Activated CD8-positive, alpha-beta memory T cell treated with anti-CD3 and anti-CD28 coated beads for 1 hour (primary cell): ENCODE data around the gene PRKCZ.

Source experiments
- DNase-seq, 2 donors: peaks; one replicate each; pipeline ENCODE4 v3.0.0-alpha.2; 2020; ENCODE audit warnings: low read depth in 1 of 2; ENCODE audit errors: extremely low read depth in 1 of 2

Gene PRKCZ

DNA sequence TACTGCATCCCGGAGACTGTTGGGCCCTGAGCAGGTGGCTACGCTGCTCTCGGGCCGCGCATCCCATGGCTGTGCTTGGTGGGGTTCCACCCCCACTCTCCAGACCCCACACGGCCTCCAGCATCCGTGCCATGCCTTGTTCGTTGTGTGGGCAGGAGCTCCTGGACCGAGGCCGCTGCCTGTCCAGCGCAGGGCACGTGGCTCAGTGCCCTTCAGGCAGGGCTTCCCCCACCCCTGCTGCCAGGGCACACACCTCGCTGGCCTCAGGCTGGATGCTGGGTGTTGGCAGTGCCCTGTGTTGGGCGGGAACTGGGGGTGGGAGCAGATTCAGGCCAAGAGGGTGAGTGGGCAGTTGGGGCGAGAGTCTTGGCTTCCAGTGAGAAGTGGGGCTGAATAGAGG is 9.9 kb downstream of the PRKCZ start:
- DNase-seq = no peak

- DNase-seq = no peak
Measured at GRCh38 chr1:2060535-2060934, 10.3 kb downstream of the PRKCZ start.

- DNase-seq = no peak
Measured at GRCh38 chr1:2061065-2061778, 11.0 kb downstream of the PRKCZ start.

DNA sequence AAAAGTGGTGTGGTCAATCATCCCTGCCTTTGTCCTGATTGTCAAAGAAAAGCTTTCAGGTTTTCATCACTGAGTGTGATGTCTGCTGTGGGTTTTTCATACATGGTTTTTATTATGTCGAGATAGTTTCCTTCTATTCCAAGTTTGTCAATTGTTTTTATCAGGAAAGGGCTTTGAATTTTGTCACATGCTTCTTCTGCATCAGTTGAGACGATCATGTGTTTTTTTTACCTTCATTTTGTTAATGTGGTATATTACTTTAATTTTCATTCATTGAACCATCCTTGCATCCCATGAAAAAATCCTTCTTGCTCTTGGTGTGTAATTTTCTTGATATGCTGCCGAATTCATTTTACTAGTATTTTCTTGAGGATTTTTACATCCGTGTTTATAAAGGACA is 15.5 kb downstream of the PRKCZ start:
- no peak for DNase-seq

GRCh38 chr1:2067393-2067792 is 17.2 kb downstream of the PRKCZ start:
- no peak for DNase-seq

DNA sequence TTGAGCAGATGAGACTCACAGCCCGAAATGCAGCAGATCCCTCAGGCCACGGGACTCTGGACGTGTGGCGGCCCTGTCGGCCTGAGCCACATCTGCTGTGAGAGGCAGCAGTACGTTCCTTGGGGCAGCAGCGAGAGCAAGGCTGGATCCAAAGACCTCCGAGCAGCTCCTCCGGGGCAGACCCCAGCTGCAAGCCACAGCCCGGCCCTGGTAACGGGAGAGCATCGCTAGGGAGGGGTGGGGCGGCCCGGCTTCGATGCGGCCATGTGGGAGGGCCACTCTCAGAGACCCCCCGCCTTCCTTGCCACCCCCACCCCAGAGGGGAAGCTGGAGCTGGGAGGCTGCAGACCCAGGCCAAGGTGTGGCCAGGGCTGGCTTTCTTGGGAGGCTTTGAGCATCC is 17.8 kb downstream of the PRKCZ start:
- DNase-seq = no peak

DNA sequence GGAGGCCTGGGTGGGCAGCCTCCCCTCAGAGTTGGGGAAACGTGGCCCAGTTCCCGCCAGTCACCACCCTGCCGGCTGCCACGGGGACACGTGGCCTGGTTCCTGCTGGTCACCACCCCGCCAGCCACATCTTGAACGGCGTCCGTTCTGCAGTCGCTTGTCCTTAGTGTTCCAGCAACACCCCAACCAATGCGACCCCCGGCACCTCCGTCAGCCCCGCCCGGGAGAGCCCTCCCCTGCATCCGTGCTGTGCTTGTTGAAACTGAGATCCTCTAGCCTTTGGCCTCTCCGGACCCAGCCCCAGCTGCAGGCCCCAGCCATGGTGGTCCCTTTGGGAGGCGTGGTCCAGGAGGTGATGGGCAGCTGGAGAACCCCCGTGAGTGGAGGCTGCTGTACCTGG is 18.7 kb downstream of the PRKCZ start:
- no peak for DNase-seq

DNA sequence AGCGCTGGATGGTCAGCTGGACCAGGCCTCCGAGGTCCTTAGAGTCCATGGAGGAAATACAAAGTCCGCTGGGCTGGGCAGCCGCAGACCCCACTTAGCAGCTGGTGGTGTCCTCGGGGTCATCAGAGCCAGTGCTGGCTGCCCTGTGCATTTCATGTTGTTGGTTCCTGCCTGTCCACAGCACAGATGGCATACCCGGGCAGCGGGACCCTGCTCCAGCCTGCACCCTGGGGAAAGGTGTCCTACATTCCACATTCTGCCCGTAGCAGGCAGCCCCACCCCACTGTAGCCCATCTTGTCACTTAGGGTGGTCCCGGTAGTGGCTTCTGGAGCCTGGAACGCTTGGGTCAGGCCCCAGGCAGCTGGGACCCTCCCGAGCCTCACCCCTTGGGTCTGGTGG is 19.8 kb downstream of the PRKCZ start:
- no peak for DNase-seq

- DNase-seq = no peak
Measured at GRCh38 chr1:2070800-2071530, 20.8 kb downstream of the PRKCZ start.

- DNase-seq = no peak
Measured at GRCh38 chr1:2072109-2072806, 22.0 kb downstream of the PRKCZ start.

- DNase-seq = no peak
Measured at GRCh38 chr1:2072891-2073290, 22.7 kb downstream of the PRKCZ start.

DNA sequence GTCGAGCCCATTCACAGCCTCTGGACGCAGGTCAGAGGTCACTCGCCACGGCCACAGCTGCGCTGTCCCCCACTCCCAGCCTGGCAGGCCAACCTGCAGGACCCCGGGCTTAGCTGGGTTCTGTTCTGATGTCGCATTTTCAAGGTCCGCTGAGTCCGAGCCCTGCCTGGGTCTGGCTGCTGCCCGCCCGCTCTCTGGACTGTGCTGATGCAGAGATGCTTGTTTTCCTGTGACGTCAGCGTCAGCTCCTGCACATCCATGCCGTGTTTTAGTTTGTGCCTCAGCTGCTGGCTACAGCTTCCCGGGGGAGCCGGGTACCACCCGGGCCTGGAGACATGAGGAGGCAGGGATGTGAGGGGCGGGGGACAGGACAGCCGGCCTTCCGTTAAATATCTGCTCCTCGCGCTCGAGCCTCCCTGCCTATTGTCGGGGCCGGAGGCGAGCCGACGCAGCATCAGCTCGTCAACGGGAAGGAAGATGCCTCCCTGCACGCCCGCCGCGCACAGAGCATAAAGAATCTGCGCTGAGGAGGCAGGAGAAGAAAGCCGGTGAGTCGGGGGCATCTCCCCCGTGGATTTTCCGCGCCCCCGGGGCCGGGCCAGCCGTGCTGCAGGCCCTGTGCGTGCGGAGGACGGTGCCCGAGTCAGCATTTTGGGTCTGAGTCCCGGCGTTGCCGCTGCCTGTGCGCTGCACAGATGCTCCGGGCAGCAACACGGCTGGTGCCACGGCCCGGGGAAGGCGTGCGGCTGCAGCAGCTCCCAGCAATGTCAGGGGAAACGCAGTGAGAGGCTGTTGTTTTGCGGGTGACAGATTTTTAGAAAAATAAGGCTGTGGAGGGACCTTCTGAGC is 23.4 kb downstream of the PRKCZ start:
- DNase-seq = no peak

GRCh38 chr1:2074396-2074795 is 24.2 kb downstream of the PRKCZ start:
- no peak for DNase-seq

GRCh38 chr1:2074944-2075740 is 24.9 kb downstream of the PRKCZ start:
- DNase-seq = no peak

GRCh38 chr1:2076826-2077225 is 26.6 kb downstream of the PRKCZ start:
- no peak for DNase-seq

GRCh38 chr1:2078170-2078569 is 28.0 kb downstream of the PRKCZ start:
- DNase-seq = no peak

DNA sequence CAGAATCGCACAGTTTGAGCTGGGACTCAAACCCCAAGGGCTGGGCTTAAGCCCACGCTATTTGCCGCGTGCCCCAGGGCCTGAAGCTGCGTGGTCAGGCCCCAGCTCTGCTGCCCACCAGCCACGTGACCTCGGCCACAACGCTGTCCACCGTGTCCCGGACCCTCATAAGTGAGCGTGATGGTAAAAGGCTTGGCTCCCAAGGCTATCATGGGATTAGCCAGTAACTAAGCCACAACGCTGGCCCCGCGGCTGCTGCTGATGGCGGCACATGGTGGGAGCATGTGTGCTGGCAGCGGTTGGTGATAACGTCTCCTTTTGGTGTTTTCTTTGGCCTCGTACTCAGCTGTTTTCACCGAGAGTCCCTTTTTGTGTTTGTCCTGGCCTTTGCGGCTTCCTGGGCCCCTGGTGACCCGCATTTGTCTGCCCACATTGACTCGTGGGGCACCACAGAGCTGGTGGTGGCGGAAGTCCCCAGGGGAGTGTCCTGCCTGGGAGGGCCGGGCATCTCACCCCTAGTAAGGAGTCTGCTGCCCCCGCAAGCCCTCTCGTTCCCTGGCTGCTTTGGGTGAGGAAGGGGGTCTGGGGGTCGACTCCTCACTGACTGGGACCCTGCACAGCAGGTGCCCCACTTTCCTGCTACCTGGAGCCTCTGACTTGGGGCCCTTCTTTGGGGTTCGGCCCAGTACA is 29.3 kb downstream of the PRKCZ start:
- no peak for DNase-seq

GRCh38 chr1:2080140-2080539 is 29.9 kb downstream of the PRKCZ start:
- DNase-seq = no peak

DNA sequence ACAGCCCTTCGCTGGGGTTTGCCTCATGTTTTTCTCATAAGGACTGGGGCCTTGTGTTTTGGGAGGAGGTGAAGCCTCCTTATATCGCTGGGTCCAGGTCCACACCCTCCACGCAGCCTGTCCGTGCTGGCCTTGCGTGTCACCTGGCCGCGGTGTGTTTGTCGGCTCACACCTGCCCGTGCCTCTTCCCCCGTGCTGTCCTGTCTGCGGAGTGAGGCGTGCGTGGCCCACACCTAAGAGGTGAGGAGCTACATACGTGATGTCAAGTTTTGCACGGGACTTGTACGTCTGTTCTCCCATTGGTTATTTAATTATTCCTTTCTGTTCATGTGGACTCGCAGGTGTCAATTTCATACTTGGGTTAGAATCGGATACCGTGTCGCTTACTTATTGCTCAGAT is 30.7 kb downstream of the PRKCZ start:
- DNase-seq = no peak
